SU-DHL-6 (cell line): Measurements from ENCODE around the gene FBRSL1.

Experiments used
- H2AFZ ChIP-seq: fragments of 200-600 bp; sonication (generic); 2 replicates; pipeline ENCODE4 v1.6.1; 2014; ENCODE audit warnings: low read depth, mild to moderate bottlenecking, moderate library complexity, mixed read lengths, antibody characterized with exemption, low read length; ENCODE audit not compliant: severe bottlenecking
- H3F3A ChIP-seq: fragments of 200-600 bp; shearing (Covaris generic); 2 replicates; pipeline ENCODE4 v1.6.0; 2016; ENCODE audit warnings: antibody characterized with exemption, mild to moderate bottlenecking; ENCODE audit not compliant: insufficient read depth
- H3K27ac ChIP-seq: fragments of 200-600 bp; sonication (generic); 2 replicates; pipeline ENCODE4 v1.5.1; 2016; ENCODE audit warnings: low read depth, mild to moderate bottlenecking, low read length, moderate library complexity, mixed read lengths
- H3K27me3 ChIP-seq: fragments of 200-600 bp; sonication (generic), shearing (Covaris generic); 2 replicates; pipeline ENCODE4 v1.6.0; 2014; ENCODE audit warnings: mild to moderate bottlenecking, low read length
- H3K36me3 ChIP-seq: fragments of 200-600 bp; sonication (generic); 2 replicates; pipeline ENCODE4 v1.6.1; 2014; ENCODE audit warnings: mild to moderate bottlenecking, low read length, mixed read lengths
- H3K4me2 ChIP-seq: fragments of 300-600, 200-600 bp; shearing (Covaris generic), sonication (generic); 2 replicates; pipeline ENCODE4 v1.6.0; 2014; ENCODE audit warnings: low read length, low read depth, mild to moderate bottlenecking; ENCODE audit not compliant: poor library complexity, severe bottlenecking
- H3K4me3 ChIP-seq: fragments of 200-600 bp; sonication (generic); 2 replicates; pipeline ENCODE4 v1.5.1; 2014; ENCODE audit warnings: antibody characterized with exemption, low read length, mild to moderate bottlenecking, mixed read lengths; ENCODE audit not compliant: insufficient read depth, poor library complexity, severe bottlenecking
- H3K79me2 ChIP-seq: fragments of 200-600 bp; sonication (generic); 2 replicates; pipeline ENCODE4 v1.6.1; 2014; ENCODE audit warnings: mild to moderate bottlenecking, low read length, moderate library complexity; ENCODE audit not compliant: insufficient read depth
- H3K9ac ChIP-seq: fragments of 200-600 bp; sonication (generic); 2 replicates; pipeline ENCODE4 v1.7.0; 2014; ENCODE audit warnings: mild to moderate bottlenecking, low read length
- H3K9me2 ChIP-seq: fragments of 200-600 bp; sonication (generic); replicated peaks from 2 replicates; pipeline ENCODE4 v1.6.1; 2014; ENCODE audit warnings: low read length; ENCODE audit not compliant: insufficient read depth
- H3K9me3 ChIP-seq: fragments of 200-600 bp; sonication (generic); 2 replicates; pipeline ENCODE4 v1.6.1; 2014; ENCODE audit warnings: low read length, mixed read lengths; ENCODE audit not compliant: insufficient read depth
- H4K20me1 ChIP-seq: fragments of 200-600 bp; sonication (generic); 2 replicates; pipeline ENCODE4 v1.6.1; 2014; ENCODE audit warnings: low read depth, mild to moderate bottlenecking, antibody characterized with exemption, low read length, moderate library complexity, mixed read lengths
- EZH2phosphoT487 ChIP-seq: fragments of 200-600 bp; sonication (generic), shearing (Covaris generic); conservative IDR thresholded peaks from 2 replicates; pipeline ENCODE4 v1.6.1; 2018; ENCODE audit warnings: mild to moderate bottlenecking, antibody characterized with exemption, low read length, moderate library complexity, mixed read lengths
- TF ChIP-seq, protein P1 (sequence below): fragments of 200-600 bp; sonication (generic); IDR thresholded peaks from one replicate; pipeline ENCODE4 v1.5.1; 2017; ENCODE audit warnings: antibody characterized with exemption, mild to moderate bottlenecking, low read length, moderate library complexity; ENCODE audit not compliant: insufficient read depth, poor library complexity, severe bottlenecking

FBRSL1 gene

DNA sequence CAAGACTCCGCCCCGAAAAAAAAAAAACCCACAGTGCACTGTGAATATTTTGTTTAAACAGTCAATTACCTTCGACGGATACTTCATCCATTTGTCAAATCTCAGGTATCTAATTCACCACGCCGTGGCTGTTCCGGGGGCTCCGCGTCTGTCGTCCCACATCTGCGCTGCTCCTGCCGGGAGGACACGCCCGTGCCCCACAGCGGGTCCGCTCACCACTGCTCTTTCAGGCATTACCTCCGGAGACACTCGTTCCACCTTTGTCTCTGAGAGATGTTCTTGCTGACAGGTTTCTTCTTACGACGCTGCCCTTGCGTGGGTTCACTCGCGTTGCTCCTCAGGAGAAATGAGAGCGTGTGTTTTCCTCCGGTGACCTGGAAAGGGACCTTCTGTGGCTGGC is 46.9 kb upstream of the FBRSL1 start:
- H2AFZ ChIP-seq = no peak overlapping the region
- TF ChIP-seq EZH2phosphoT487 = no peak
- TF ChIP-seq, protein P1, sequence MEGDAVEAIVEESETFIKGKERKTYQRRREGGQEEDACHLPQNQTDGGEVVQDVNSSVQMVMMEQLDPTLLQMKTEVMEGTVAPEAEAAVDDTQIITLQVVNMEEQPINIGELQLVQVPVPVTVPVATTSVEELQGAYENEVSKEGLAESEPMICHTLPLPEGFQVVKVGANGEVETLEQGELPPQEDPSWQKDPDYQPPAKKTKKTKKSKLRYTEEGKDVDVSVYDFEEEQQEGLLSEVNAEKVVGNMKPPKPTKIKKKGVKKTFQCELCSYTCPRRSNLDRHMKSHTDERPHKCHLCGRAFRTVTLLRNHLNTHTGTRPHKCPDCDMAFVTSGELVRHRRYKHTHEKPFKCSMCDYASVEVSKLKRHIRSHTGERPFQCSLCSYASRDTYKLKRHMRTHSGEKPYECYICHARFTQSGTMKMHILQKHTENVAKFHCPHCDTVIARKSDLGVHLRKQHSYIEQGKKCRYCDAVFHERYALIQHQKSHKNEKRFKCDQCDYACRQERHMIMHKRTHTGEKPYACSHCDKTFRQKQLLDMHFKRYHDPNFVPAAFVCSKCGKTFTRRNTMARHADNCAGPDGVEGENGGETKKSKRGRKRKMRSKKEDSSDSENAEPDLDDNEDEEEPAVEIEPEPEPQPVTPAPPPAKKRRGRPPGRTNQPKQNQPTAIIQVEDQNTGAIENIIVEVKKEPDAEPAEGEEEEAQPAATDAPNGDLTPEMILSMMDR = no peak

DNA sequence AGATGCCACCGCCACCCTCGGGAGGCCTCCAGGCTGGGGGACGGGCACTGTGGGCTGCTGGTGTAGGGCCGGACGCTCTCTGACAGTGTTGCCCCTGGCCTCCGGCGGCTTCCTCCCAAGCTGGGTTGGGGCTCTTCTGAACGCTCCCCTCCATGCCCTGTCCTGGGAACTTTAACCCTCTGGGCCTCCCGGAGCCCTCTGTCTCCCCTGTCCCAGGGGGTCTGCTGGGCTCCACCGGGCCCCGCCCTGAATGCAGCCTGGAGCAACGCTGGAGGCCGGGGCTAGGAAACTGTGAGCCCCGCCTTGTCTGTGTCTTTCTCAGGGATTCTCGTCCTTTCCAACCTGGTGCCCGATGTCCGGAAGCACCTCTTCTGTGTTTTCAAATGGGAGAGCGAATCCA is 45.7 kb upstream of the FBRSL1 start:
- Histone ChIP-seq H3K36me3 (no peaks in the 10 kb centered on the region), H3F3A (no peaks in the 10 kb centered on the region), H3K4me3 (no peak overlapping the region), H3K27me3 (no peaks in the 10 kb centered on the region), H3K9me3 (no peaks in the 10 kb centered on the region), H2AFZ (no peak overlapping the region), H4K20me1 (no peaks in the 10 kb centered on the region), H3K79me2 (no peaks in the 10 kb centered on the region), H3K27ac (no peak overlapping the region), H3K9me2 (no peaks in the 10 kb centered on the region), H3K9ac (no peak overlapping the region), H3K4me2 (no peak overlapping the region)
- no peak for TF ChIP-seq EZH2phosphoT487
- TF ChIP-seq, protein P1 = no peak

More for the DNA sequence above, 46.9 kb upstream of the FBRSL1 start:
- H3K9me3 ChIP-seq = no peaks in the 10 kb centered on the region
- H4K20me1 ChIP-seq = no peaks in the 10 kb centered on the region
- H3K9ac ChIP-seq = no peak overlapping the region
- no peak overlapping the region for H3K4me2 ChIP-seq
- H3K36me3 ChIP-seq = no peaks in the 10 kb centered on the region
- no peaks in the 10 kb centered on the region for H3K79me2 ChIP-seq
- no peak overlapping the region for H3K27ac ChIP-seq
- H3F3A ChIP-seq = no peaks in the 10 kb centered on the region
- H3K9me2 ChIP-seq = no peaks in the 10 kb centered on the region
- no peaks in the 10 kb centered on the region for H3K27me3 ChIP-seq
- no peak overlapping the region for H3K4me3 ChIP-seq

DNA sequence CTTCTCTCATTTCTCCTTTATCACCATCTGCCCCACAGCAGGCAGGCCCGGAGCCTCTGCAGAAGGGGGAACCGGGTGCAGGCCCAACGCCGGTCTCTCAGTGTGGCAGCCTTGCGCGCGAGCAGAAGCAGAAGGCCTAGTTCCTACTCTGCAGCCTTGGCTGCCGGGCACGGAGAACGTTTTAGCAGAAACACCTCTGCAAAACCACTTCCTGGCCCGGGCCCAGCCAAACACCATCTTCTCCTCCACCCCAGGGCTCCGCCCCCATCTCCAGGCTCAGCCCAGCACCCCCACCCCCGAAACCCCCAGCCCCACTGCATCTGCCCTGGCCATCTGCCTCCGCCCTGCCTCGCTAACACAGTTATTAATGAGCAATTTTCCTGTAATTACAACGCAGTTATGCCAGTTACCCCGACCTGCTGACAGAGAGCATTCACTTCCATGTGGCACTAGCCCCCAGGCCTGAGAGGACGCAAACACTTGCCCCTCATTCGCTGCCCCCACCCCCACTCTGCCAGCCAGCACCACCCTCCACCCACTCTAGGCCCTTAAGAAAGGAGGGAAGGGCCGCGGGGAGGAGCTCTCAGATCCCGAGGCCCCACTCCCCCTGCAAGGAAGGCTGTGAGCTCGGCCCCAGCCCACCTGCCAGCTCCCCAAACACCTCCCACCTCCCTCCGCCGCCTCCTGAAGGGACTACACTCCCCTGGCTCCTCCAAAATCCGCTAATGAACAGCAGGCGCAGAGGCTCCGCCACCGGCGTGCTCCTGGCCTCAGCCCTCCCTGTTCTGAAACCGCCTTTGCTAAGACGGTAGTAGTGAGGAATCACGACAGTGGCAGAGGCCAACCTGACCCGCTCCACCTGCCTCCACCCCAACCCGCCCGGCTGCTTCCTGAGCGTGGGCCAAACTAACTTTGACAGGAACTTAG is 44.7 kb upstream of the FBRSL1 start:
- Histone ChIP-seq H3K36me3 (no peaks in the 10 kb centered on the region), H3K79me2 (no peaks in the 10 kb centered on the region), H3F3A (no peaks in the 10 kb centered on the region), H2AFZ (no peak overlapping the region), H3K27ac (no peak overlapping the region), H3K4me3 (no peak overlapping the region), H3K9me2 (no peaks in the 10 kb centered on the region), H4K20me1 (no peaks in the 10 kb centered on the region), H3K27me3 (no peaks in the 10 kb centered on the region), H3K9me3 (no peaks in the 10 kb centered on the region), H3K9ac (no peak overlapping the region), H3K4me2 (no peak overlapping the region)
- TF ChIP-seq, protein P1 = no peak
- no peak for TF ChIP-seq EZH2phosphoT487
